Pancreas (tissue), 10 donors: ENCODE measurements around the gene FMR1. TPM values are rescaled to one million over a fixed set of nuclear protein-coding genes. Genes with fewer than 3 reads are reported as not detected.

Experiments
- ATAC-seq, 4 donors: fragments of 200-7000 bp; cut with Tn5 transposase; one replicate each; pipeline versions ENCODE4 v1.8.0 to v1.9.1; 2020; ENCODE audit warnings: mild to moderate bottlenecking in 4 of 4, moderate library complexity in 4 of 4
- DNase-seq, 6 donors: peaks; one replicate each; pipeline ENCODE4 v3.0.0-alpha.2; 2020
- FAIRE-seq: peaks from 2 replicates; lab custom pipeline; 2012; peaks lifted over from hg19 to GRCh38; lab: Jason Lieb, UNC
- H3K27ac ChIP-seq, 4 donors: fragments of 200-600 bp; sonication (generic); 1 replicate in 3 of 4; 2 replicates in 1 of 4; pipeline versions ENCODE4 v1.5.0 to v1.8.0; 2020
- H3K27me3 ChIP-seq, 4 donors: fragments of 200-600 bp; one replicate each; pipeline ENCODE4 v1.8.0; 2021
- H3K36me3 ChIP-seq, 3 donors: fragments of 200-600 bp; sonication (generic) in 1 of 3; one replicate each; pipeline versions ENCODE4 v1.5.0 to v1.8.0; 2020 to 2021
- H3K4me1 ChIP-seq, 3 donors: fragments of 200-600 bp; one replicate each; pipeline ENCODE4 v1.8.0; 2021
- H3K4me3 ChIP-seq, 4 donors: fragments of 200-600 bp; sonication (generic) in 2 of 4; one replicate each; pipeline versions ENCODE4 v1.5.0 to v1.8.0; 2020 to 2021
- H3K9me3 ChIP-seq, 4 donors: fragments of 200-600 bp; one replicate each; pipeline ENCODE4 v1.8.0; 2021
- CTCF ChIP-seq, 4 donors: fragments of 200-600 bp; sonication (generic) in 3 of 4; IDR thresholded peaks; one replicate each; pipeline versions ENCODE4 v1.5.0 to v1.8.0; 2021; ENCODE audit warnings: antibody characterized with exemption in 4 of 4
- WGBS, 2 donors: extraction: QIAGEN DNeasy Blood & Tissue Kit; methylation state at CpG; one replicate each; pipeline ENCODE4 v1.1.7; 2013; 5-methylcytosine and 5-hydroxymethylcytosine counted together
- intact Hi-C, 3 donors: fragments of 100-400 bp; cut with DNase I; formaldehyde crosslinking; loops; one replicate each; pipeline versions ENCODE4 v1.11.1 to v1.14.2; 2022
- polyA plus RNA-seq, 2 donors: library from polyadenylated mRNA; stranded (reverse); fragments of 200-250 nt; gene quantifications; one replicate each; pipeline ENCODE4 v1.2.3, GENCODE V29; 2013
- total RNA-seq, 6 donors: library from RNA; stranded (reverse); fragmentation: NEBNext Ultra II Directional in 4 of 6; extraction: Animal tissue kit (Norgen Biotek cat#: 25700) in 4 of 6; gene quantifications; one replicate each; pipeline versions ENCODE4 v1.2.1 to v1.2.4, GENCODE V29; 2021 to 2023
- donor health status: healthy with polysubstance abuse.
- donor health status: DM: no; HTN: no; CAD: no; lungs with moderate emphysema.
- donor health status: DM: no; HTN: no; CAD: no.
- donor health status: control.
- donor health status: control.
- donor health status: Bipolar disorder and iron deficiency.
- donor health status: DM: yes; HTN: yes; CAD: no.
- donor health status: DM: no; HTN: no; CAD: no.
- donor health status: DM: no; HTN: no; CAD: no.
- donor health status: DM: yes; HTN: yes; CAD: no.

The FMR1 gene
- total and polyA plus RNA-seq, 8 donors = 11.6 to 25.5 (median 15.4) TPM

- no peak for TF ChIP-seq CTCF (IDR thresholded peaks at IDR 0.05)
- 40 to 58% methylated on average over 1 of the region's 1 CpG for WGBS, 2 donors
- Histone ChIP-seq H3K4me1 (no peaks in the 10 kb centered on the region), H3K9me3 (no peaks in the 10 kb centered on the region), H3K36me3 (no peaks in the 10 kb centered on the region), H3K27ac (no peak overlapping the region), H3K27me3 (no peaks in the 10 kb centered on the region), H3K4me3 (no peak overlapping the region)
- intact Hi-C loops = no loop called here
- FAIRE-seq (peak; percentile 77), DNase-seq (no peak), ATAC-seq (no peak)
Observed at GRCh38 chrX:147923605-147924004, 11.9 kb downstream of the FMR1 start.

GRCh38 chrX:147927256-147927655 is 15.5 kb downstream of the FMR1 start:
- Histone ChIP-seq H3K9me3 (no peaks in the 10 kb centered on the region), H3K4me1 (no peaks in the 10 kb centered on the region), H3K4me3 (no peak overlapping the region), H3K27me3 (no peaks in the 10 kb centered on the region), H3K36me3 (no peaks in the 10 kb centered on the region), H3K27ac (no peak overlapping the region)
- ATAC-seq (no peak), DNase-seq (no peak), FAIRE-seq (no peak)
- intact Hi-C loops = no loop called here
- no peak for TF ChIP-seq CTCF (IDR thresholded peaks at IDR 0.05)
- 73 to 96% methylated on average over 4 of the region's 4 CpGs for WGBS, 2 donors

- DNase-seq (no peak), FAIRE-seq (no peak), ATAC-seq (no peak)
- TF ChIP-seq CTCF (IDR thresholded peaks at IDR 0.05) = no peak
- 76 to 100% methylated on average over 1 of the region's 1 CpG for WGBS, 2 donors
- Histone ChIP-seq H3K27ac (no peak overlapping the region), H3K36me3 (no peaks in the 10 kb centered on the region), H3K9me3 (no peaks in the 10 kb centered on the region), H3K27me3 (no peaks in the 10 kb centered on the region), H3K4me1 (no peaks in the 10 kb centered on the region), H3K4me3 (no peak overlapping the region)
- intact Hi-C loops = no loop called here
Observed at GRCh38 chrX:147933815-147934214, 22.1 kb downstream of the FMR1 start.

- Histone ChIP-seq H3K9me3 (no peaks in the 10 kb centered on the region), H3K4me3 (no peak overlapping the region), H3K27me3 (peaks cover 0 to under 1% (median 0%) of the 10 kb centered on the region in 4 donors), H3K4me1 (no peaks in the 10 kb centered on the region), H3K36me3 (no peaks in the 10 kb centered on the region), H3K27ac (no peak overlapping the region)
- no peak for FAIRE-seq
- WGBS, 2 donors = 58 to 98% methylated on average over 3 of the region's 3 CpGs
- no peak for DNase-seq
- no peak for TF ChIP-seq CTCF (IDR thresholded peaks at IDR 0.05)
- ATAC-seq = no peak
- intact Hi-C loops = no loop called here
Observed at GRCh38 chrX:147935156-147935758, 23.5 kb downstream of the FMR1 start.

- H3K9me3 ChIP-seq = no peaks in the 10 kb centered on the region
- ATAC-seq (no peak), FAIRE-seq (no peak), DNase-seq (no peak)
- peaks cover 0 to 11% (median 0%) of the 10 kb centered on the region in 3 donors for H3K36me3 ChIP-seq
- H3K4me3 ChIP-seq = no peak overlapping the region
- peaks cover 0 to 3% (median 0%) of the 10 kb centered on the region in 4 donors for H3K27me3 ChIP-seq
- H3K27ac ChIP-seq = no peak overlapping the region
- H3K4me1 ChIP-seq = no peaks in the 10 kb centered on the region
- WGBS, 2 donors = 84 to 94% methylated on average over 5 of the region's 5 CpGs
- TF ChIP-seq CTCF (IDR thresholded peaks at IDR 0.05) = no peak
- intact Hi-C loops = no loop called here
Observed at GRCh38 chrX:147945286-147945685, 33.6 kb downstream of the FMR1 start.
